HG03066 (cell line): ENCODE results near the gene SIRT6.
"Not testable (repeated sequence)": the region's sequence is repeated elsewhere in the genome, so short reads cannot be mapped to it uniquely, and the experiment has no call there.

Experiments used
- ATAC-seq: cut with Tn5 transposase; IDR thresholded peaks from one replicate; pipeline ENCODE4 v1.9.1; 2021; ENCODE audit warnings: low read depth; ENCODE audit not compliant: unreplicated experiment

SIRT6 gene

DNA sequence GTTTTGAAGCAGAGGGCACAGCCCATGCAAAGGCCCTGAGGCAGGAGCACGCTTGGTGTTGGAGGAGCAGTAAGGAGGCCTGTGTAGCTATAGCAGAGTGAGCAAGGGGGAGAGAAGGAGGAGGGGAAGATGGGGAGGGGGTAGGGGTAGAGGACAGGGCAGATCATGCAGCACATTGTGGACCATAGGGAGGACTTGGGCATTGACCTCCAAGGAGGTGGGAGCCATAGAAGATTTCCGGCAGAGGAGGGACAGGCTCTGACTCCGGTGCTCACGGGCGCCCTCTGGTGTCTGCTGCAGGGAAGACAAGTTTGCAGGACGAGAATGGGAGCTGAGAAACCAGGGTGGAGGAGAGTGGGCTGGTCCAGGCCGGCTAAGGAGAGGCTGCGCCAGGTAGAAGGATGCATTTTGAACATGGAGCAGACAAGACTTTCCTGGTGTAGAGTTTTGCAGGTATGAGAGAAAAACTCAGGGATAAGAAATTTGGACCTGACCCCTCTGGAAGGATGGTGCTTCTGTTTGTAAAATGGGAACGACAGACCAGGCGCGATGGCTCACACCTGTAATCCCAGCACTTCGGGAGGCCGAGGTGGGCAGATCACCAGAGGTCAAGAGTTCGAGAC lies 42.6 kb downstream of the SIRT6 start:
- no peak for ATAC-seq

DNA sequence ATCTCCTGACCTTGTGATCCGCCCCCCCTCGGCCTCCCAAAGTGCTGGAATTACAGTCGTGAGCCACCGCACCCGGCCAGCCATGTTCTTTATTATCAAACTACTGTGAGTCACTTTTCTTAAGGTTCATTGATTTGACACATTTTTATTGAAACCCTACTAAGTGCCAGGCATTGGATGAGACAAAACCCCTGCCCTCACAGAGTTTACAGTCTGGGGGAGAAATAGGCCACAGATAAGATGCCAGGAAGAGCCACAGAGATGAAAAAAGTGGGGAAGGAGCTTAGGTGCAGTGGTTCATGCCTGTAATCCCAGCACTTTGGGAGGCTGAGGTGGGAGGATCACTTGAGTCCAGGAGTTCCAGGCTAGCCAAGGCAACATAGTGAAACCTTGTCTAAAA lies 43.9 kb downstream of the SIRT6 start:
- ATAC-seq: no peak

DNA sequence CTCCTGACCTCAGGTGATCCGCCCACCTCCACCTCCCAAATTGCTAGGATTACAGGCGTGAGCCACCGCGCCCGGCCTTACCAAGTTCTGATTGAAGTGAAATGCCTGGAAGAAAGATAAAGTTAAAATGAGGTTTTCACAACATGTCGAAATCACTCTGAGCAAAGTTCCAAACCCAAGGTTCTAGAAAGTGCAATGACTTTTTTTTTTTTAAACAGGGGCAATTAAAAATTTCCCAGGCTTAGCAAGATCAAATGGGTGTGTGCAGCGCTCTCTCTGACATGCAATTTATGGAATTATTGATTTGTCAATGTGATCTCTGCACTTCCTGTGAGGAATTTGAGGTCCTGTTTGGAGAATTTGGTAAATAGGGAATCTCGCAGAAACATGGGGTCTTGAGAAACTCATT lies 45.7 kb downstream of the SIRT6 start:
- no peak for ATAC-seq

DNA sequence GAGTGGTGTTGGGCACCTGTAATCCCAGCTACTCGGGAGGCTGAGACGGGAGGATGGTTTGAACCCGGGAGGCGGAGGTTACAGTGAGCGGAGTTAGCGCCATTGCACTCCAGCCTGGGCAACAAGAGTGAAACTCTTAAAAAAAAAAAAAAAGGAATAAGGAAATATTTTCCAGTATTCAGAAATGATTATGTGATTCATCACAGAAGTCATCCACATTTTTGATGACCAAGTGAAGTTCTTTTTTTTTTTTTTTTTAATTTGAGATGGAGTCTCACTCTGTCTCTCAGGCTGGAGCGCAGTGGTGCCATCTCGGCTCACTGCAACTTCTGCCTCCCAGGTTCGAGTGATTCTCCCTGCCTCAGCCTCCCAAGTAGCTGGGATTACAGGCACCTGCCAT lies 47.0 kb downstream of the SIRT6 start:
- not testable (repeated sequence) for ATAC-seq

DNA sequence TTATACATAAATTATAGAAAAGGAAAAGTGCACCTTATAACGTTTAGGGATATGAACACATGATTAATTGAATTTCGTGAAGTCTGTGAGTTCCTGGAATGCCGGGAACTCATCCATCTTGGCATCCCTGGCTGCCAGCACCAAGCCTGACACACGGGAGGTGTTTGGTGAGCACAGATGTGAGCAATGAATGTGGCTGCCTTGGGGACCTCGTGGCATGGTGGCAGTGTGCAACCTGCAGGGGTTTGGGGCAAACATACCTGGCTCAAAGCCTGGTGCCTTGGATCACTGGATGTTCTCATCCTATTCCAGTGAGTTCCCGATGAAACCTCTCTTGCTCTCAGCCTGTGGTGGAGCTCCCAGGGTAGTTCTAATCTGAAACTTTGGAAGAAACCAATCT lies 48.0 kb downstream of the SIRT6 start:
- ATAC-seq: no peak

DNA sequence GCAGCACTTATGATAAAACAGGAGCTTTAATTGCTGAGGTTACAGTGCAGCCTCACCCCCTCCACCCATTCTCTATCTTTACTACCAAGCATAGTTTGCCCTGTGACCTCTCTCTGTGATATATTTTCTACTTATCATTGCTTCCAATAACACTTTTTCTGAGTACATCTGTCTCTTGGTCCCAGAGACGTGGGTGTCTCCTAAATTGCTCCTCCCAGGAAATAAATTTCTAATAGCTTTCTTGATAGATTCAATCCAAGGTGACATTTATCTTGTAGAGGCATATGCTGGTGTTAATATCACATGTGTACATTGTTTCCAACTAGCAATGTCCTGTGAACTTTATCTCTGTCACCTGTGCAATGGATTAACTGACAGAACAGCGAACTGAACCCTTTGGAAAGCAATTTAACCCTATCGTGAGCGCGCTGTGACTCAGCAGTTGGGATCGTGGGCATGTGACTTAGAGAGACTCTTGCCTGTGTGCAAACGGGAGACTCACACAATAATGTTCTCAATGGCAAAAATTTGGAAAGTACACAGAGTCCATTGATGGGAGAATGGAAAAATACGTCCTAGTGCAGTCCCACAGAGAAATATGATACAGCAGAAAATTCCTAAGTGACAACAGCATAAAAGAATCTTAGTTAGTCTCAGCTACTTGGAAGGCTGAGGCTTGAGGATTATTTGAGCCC lies 51.5 kb downstream of the SIRT6 start:
- no peak for ATAC-seq

DNA sequence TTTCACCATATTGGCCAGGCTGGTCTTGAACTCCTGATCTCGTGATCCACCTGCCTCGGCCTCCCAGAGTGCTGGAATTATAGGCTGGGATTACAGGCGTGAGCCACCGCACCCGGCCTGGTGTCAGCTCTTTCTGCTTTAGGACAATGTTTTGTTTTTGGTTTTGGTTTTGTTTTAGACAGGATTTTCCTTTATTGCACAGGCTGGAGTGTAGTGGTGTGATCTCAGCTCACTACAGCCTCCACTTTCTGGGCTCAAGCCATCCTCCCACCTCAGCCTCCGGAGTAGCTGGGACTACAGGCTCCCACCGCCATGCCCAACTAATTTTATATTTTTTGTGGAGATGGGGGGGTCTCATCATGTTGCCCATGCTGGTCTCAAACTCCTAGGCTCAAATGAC lies 53.3 kb downstream of the SIRT6 start:
- ATAC-seq: not testable (repeated sequence)

DNA sequence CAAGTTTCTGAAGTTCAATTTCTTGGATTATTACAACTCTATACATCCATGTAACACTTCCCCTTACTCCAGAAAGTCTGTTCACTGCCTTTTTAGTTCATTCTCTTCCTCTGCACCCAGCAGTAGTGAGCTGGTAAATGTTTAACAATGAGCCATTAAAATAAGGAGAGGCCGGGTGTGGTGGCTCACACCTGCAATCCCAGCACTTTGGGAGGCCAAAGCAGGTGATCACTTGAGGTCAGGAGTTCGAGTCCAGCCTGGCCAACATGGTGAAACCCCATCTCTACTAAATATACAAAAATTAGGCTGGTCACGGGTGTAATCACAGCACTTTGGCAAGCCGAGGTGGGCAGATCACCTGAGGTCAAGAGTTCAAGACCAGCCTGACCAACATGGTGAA lies 55.0 kb downstream of the SIRT6 start:
- not testable (repeated sequence) for ATAC-seq

DNA sequence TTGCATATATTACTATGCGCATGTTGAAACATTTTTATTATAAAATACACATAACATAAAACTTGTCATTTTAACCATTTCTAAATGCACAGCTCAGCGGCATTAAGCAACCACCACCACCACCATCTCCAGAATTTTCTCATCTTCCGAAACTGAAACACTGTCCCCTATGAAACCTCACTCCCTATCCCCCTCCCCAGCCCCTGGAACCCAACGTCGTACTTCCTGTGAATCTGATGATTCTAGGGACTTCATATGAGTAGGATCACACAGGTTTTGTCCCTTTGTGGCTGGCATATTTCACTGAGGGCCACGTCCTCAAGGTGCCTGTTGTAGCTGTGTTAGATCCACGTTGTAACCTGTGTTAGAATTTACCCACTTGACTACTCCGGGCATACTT lies 57.7 kb downstream of the SIRT6 start:
- no peak for ATAC-seq
